ENCODE data around the gene AOPEP.

- TF ChIP-seq CTCF (IDR thresholded peaks at IDR 0.05; ENCODE audit: insufficient read depth, low read depth, low read length) (no peak), EZH2 (IDR thresholded peaks at IDR 0.05; ENCODE audit: insufficient read depth, low read length) (no peak)
Measured at GRCh38 chr9:95109456-95109855, 383.0 kb downstream of the AOPEP start.

All from astrocyte (in vitro differentiated cells and primary cell).